ENCODE measurements around the gene RBCK1. TPM values are rescaled to one million over a fixed set of nuclear protein-coding genes. Genes with fewer than 3 reads are reported as not detected.

The RBCK1 gene
- total RNA-seq, 1 donor from 2014 or later: 73.9 TPM

DNA sequence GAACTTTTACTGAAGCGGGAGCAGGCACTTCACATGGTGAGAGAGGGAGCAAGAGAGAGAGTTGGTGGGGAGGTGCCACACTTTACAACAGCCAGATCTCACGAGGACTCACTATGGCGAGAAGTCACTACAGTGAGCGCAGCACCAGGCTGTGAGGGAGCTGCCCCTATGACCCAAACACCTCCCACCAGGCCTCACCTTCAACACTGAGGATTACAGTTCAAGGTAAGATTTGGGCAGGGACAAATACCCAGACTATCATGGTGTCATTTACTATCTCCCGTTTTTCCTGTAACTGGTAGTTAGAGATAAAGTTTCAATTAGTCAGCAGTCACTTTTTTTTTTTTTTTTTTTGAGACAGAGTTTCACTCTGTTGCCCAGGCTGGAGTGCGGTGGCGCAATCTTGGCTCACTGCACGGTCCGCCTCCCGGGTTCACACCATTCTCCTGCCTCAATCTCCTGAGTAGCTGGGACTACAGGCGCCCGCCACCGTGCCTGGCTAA lies 7.8 kb downstream of the RBCK1 start:
- DNase-seq (ENCODE audit: low spot score) (peak; percentile 84), ATAC-seq (peak; percentile 64)

DNA sequence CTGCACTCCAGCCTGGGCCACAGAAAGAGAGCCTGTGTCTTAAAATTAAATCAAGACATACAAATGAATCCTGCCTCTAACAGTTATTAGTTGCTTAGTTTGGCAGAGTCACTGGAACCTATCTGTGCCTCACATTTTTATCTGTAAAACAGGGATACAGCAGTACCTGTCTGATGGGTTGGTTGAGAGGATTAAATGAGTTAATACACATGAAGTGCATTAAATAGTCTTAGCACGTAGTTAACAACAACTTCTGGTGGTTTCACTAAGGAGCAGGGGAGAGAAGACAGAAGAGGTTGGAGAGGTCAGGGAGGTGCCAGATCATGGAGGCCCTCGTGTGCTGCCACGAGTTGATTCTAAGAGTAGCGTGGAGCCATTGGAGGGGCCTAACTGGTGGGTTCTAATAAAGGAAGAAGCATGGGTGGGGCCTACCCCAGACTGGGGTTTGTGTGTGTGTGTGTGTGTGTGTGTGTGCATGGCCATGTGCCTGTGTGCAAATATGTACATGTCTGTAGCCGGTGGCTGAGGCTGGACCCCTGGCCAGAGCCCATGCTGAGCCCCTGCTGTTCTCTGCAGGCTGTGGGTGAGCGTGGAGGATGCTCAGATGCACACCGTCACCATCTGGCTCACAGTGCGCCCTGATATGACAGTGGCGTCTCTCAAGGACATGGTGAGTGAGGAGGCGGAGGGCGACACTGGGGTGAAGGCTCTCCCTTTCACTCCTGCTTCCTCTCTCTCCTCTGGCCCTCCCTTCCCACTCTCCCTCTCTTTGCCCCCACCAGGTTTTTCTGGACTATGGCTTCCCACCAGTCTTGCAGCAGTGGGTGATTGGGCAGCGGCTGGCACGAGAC lies 9.1 kb downstream of the RBCK1 start:
- DNase-seq (ENCODE audit: low spot score) (no peak), ATAC-seq (no peak)

DNA sequence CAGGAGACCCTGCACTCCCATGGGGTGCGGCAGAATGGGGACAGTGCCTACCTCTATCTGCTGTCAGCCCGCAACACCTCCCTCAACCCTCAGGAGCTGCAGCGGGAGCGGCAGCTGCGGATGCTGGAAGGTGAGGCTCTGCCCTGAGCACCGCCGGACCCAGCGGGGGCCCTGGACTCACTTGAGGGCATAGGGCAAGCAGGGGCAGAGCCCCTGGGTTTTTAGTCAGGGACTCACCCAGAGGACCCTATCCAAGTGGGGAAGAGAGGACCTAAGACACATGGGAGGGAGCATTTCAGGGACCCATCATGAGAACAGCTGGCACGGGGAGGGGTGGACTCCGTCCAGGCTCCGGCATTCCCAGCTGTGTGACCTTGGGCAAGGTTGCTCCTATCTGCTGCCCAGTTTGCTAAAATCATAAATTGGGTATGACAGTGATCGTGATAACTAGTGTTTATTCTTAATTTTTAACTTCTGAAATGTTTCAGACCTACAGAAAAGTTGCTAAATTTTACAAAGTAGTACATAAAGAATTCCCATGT lies 9.8 kb downstream of the RBCK1 start:
- ATAC-seq (peak; percentile 26), DNase-seq (ENCODE audit: low spot score) (no peak)

DNA sequence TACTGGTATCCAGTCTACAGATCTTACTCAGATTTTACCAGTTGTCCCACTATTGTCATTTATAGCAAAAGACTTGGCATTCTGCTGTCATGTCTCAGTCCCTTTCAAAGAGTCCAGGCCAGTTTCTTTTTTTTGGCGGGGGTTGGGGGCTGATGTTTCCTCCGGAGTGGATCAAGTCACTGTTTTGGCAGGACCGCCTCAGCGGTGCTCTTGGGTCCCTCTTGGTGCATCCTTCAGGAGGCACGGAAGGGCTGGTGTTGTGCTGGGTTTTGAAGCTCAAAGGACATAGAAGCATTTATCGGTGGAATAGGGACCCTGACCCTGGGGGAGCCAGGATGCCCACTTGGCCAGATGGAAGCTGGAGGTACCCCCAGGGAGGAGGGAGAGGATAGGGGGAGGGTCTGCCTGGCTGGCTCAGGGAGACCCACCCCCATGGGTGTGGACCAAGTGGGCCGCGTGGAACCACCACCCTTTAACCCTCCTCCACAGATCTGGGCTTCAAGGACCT lies 10.8 kb downstream of the RBCK1 start:
- ATAC-seq: no peak
- DNase-seq (ENCODE audit: low spot score): no peak

DNA sequence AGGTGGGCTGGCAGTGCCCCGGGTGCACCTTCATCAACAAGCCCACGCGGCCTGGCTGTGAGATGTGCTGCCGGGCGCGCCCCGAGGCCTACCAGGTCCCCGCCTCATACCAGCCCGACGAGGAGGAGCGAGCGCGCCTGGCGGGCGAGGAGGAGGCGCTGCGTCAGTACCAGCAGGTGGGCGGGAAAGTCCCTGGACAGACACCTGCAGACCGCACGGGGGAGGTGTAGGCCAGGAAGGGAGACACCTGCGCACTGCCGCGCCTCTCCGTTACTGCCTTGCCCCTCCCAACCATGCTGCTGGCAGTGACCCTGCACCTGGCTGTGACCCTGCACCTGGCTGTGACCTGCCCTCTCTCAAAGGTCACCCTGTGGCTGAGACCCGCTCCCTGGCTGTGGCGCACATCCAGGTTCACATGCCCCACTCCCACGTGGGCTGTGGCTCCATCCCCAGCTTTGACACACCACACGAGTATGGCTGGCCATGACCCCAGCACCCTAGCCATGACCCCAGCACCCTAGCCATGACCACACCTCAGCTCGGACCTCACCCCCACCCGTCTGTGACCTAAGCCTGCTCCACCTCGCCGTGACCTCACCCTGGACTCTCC lies 11.6 kb downstream of the RBCK1 start:
- DNase-seq (ENCODE audit: low spot score): peak; percentile 85
- ATAC-seq: peak; percentile 79

DNA sequence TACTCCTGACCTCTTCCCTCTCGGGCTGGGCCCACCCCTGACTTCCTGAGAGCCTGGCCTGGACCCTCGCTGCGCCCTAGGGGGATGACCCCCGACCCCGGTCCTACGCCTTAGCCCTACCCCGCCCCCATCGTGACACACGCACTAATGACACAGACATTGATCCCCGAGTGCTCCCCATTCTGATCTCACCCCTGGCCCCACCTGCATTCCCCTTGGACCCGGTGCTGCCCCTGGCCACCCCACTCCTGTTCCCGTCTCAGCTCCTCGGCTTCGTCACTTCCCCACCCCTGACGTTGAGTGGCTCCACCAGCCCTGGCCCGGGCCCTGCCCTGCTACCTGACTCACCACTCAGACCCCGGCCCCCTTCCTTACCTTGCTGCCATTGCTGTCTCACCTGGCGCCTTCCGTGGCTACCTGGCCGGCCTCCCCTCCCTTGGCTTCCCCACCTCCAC lies 12.1 kb downstream of the RBCK1 start:
- DNase-seq (ENCODE audit: low spot score) (no peak), ATAC-seq (no peak)

DNA sequence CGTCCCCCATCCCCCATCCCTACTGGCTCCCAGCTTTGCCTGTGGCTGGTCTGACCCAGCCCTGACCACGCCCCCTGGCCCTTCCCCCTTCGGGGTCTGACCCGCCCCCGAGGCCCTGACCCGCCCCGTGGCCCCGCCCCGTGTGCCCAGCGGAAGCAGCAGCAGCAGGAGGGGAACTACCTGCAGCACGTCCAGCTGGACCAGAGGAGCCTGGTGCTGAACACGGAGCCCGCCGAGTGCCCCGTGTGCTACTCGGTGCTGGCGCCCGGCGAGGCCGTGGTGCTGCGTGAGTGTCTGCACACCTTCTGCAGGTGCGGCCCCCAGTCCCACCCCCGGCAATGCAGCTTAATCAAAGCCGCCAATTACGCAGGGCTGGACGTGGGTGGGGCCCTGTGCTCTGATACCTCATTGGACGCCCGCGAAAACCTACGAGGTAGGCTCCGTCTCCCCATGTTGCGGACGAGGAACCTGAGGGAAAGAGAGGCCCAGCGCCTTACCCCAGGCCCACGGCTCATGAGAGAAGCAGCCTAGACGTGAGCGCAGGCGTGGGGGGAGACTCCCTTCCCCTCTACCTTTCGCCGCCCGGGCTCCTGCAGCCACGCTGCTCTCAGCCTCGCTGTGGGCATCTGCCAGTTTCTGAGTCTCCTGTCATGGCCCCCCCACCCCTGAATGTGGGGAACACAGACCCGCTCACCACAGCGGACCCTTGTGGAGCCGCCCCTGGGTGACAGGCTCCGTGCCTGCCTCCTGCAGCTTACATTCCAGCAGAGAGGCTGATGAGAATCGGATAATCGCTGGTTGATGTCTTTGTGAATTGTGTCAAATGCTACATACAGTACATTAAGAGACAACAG lies 12.8 kb downstream of the RBCK1 start:
- DNase-seq (ENCODE audit: low spot score): no peak
- peak; percentile 11 for ATAC-seq

DNA sequence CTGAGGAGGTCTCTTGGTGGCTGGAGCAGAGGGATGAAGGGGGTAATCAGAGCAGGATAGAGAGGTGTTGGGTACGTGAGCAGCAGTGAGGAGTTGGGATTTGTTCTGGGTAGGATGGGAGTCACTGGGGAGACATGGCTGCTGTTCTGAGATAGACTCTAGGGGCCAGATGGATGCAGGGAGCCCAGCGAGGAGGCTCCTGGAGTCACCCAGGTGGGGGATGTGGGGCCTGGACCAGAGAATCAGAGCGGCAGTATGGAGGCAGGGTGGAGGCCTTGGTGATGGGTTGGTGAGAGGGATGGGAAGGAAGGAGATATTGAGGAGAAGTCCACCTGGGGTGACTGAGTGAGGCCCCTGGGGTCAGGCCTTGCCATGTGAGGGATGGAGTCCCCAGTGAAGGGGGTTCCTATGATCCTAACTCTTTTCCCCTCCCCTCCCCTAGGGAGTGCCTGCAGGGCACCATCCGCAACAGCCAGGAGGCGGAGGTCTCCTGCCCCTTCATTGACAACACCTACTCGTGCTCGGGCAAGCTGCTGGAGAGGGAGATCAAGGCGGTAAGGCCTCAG lies 13.7 kb downstream of the RBCK1 start:
- DNase-seq (ENCODE audit: low spot score) (no peak), ATAC-seq (no peak)

DNA sequence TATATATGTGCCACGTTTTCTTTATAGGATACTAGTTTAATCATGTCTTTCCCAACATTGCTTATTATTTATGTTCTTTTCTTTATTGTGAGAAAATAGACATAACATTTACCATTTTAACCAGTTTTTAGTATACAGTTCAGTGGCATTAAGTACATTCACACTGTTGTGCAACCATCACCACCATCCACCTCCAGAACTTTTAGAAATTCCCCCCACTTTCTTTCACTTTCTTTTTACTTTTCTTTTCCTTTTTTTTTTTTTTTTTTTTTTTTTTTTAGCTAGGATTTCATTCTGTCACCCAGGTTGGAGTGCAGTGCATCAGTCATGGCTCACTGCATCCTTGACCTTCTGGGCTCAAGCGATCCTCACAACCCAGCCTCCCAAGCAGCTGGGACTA lies 18.5 kb downstream of the RBCK1 start:
- ATAC-seq: no peak

DNA sequence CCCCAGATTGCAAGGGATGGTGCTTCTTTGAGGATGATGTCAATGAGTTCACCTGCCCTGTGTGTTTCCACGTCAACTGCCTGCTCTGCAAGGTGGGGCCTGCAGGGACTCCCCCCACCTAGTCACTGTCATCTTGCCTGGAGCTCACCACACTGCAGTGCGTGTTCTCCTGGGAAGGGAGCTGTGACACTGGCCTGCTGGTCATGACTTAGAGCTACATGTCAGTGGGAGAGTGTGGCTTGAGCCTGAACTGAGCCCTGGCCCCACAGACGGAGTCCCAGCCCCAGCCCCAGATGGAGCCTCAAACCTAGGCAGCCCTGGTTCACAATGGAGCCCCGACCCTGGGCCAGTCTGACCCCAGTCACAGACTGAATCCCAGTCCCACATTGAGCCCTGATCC lies 19.3 kb downstream of the RBCK1 start:
- DNase-seq (ENCODE audit: low spot score): no peak
- no peak for ATAC-seq

More for the DNA sequence above, 18.5 kb downstream of the RBCK1 start:
- no peak for DNase-seq (ENCODE audit: low spot score)

DNA sequence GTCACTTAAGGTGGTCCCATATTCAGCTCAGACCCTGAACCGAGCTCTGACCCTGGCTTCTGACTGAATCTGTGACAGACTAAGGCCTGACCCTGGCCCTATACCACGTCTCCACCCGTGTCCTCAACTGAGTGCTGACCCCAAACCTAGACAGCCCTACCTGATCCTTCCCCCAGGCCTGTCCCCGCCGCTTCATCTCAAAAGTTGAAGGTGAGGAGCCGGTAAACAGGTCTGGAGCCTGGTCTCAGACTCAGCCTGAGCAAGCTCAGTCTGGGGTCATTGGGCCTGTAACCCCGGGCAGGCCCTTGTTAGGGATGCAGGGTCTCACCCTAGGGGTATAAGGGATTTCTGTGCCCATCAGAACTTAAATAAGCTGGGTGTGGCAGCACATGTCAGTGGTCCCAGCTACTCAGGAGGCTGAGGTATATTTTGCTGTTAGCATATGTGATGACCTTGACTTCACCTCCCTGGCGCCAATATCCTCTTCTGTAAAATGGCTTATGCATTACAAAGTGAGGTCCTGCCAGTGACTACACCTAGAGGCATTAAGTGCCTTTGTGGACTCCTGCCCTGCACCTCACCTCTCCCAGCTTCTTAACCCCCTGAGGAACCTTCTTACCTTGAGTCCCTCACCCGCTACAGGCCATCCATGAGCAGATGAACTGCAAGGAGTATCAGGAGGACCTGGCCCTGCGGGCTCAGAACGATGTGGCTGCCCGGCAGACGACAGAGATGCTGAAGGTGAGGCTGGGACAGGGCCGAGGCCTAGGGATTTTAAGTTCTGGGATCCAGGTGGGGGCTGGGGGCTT lies 20.0 kb downstream of the RBCK1 start:
- DNase-seq (ENCODE audit: low spot score) (no peak), ATAC-seq (no peak)

DNA sequence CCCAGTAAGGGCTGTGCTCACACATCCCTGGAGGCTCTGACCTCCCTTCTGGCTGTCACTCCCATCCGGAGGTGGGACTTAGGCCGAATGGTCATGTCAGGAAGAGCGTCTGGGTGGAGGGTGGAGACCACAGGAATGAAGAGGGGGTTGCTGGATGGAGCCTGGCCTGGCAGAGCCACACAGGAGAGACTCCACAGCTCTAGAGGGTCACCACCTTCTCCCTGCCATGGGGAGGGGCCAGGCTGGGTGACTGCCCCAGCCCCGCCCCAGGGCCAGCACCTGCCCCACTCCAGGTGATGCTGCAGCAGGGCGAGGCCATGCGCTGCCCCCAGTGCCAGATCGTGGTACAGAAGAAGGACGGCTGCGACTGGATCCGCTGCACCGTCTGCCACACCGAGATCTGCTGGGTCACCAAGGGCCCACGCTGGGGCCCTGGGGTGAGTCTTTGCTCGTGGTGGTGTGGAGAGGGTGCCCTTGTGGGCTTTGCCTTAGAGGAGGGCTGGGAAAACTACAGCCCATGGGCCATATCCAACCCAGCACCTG lies 20.6 kb downstream of the RBCK1 start:
- DNase-seq (ENCODE audit: low spot score) (no peak), ATAC-seq (no peak)

DNA sequence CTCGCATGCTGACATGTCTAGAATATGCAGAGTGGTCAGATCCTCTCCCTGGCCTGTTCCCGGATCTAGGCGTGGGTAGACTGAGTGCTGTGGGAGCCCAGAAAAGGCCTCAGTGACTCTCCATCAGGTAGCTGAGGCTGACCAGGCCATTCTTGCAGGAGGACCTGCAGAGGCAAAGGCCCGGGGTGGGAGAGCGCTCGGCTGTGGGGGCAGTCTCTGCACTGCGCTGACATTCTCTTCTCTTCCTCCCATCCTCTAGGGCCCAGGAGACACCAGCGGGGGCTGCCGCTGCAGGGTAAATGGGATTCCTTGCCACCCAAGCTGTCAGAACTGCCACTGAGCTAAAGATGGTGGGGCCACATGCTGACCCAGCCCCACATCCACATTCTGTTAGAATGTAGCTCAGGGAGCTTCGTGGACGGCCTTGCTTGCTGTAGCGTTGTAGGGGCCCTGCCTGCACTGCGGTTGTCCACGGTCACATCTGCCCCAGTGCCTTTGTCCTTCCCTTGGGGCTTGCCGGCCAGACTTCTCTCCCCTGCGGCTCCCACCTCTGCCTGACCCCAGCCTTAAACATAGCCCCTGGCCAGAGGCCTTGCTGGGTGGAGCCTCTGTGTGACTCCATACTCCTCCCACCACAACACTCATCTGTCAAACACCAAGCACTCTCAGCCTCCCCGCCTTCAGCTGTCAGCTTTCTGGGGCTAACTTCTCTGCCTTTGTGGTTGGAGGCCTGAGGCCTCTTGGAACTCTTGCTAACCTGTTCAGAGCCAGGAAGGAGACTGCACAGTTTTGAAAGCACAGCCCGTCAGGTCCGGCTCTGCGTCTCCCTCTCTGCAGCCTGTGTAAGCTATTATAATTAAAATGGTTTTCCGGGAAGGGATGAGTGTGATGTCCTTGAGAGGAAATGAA lies 22.2 kb downstream of the RBCK1 start:
- ATAC-seq: no peak
- DNase-seq (ENCODE audit: low spot score): no peak

DNA sequence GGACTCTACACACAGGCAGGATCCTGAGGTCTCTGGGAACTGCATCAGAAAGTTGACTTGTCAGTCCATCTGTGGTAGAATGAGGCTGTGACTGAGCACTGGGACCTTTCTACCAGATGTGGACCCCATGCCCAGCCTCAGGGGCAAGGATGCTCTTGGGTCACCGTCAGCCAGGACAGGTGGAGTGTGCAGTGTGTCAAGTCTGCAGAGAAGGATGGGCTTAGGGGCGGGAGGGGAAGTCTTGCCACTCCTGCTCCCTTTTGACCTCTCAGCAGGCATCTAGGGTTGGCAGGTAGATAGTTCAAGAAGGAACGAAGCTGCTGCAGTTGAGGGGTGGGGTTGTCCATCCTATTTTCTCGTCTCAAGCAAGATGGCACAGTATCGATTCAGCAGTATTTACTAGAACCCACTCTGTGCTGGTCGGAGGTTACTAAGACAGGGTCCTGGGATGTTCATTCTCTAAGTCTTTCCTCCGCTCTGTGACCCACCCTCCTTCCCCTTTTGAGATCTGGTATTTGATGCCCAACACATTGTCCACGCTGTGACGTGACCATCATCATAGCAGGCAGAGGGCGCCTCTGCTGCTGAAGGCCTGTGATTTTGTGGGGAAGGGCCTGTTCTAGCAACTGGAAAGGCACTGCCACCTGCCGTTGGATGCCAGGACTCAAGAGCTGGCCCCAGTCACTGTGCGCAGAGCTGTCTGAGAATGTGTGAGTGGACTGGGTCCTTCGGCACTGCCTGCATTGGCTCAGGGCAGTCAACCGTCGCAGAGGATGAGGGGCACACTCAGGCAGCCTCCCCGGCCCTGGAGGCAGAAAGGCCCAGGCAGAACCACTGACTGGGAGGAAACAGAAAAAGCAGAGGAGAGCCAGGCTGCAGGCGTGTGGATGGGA lies 23.2 kb downstream of the RBCK1 start:
- DNase-seq (ENCODE audit: low spot score) (no peak), ATAC-seq (peak; percentile 29)

DNA sequence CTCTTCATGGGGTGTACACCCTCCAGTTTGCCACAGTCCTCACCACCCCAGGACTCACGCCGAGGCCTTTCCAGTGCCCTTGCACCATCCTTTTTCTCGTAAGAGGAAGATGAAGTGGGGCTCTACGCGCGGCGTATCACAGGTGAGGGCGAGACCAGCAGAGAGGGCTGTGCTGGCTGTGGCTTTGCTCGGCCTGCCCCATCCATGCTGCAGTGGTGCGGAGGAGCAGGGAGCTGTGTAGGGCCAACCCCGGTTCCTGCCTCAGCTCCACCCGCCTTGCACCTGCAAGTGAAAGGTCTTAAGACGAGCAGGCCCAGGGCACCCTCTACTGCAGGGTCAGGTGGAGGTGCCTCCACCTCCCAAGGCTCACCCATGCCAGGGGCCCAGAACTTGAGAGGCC lies 24.1 kb downstream of the RBCK1 start:
- DNase-seq (ENCODE audit: low spot score): no peak
- ATAC-seq: no peak

DNA sequence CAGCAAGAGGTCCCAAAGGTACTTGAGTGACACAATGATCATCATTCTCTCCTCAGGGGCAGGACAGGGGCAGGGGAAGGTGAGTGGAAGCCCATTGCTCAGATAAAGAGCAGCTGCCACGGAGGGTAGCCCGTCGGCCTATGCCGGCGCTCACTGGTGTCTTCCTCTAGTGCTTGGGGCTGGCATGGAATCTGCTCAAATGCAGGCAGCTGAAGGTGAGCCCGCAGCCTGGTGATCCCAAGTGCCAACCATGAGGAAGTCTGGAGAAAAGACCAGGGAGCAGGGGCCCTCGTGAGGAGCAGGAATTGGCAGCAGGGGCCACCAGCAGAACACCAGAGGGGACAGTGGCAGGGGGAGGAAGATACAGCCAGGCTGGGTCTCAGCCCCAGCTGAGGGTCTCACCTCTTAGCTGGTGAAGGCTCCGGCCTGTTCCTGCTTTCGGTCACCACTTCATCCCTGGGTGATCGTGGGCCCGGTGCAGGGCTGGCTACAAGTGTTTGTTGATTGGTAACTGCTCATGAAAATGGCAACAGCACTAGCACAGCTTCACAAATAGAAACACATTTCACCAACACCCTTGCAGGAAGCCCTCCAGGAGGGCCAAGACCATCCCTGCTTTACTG lies 24.7 kb downstream of the RBCK1 start:
- ATAC-seq (no peak), DNase-seq (ENCODE audit: low spot score) (no peak)

Measured in left lobe of liver (tissue), 2 donors.